Muscle of arm (tissue), 12 donors: Measurements from ENCODE around the gene DNAH11. TPM values are rescaled to one million over a fixed set of nuclear protein-coding genes. Genes with fewer than 3 reads are reported as not detected.
"Not testable (repeated sequence)": the region's sequence is repeated elsewhere in the genome, so short reads cannot be mapped to it uniquely, and the experiment has no call there.

Source experiments
- DNase-seq: peaks from one replicate; pipeline ENCODE4 v3.0.0-alpha.2; 2013
- polyA plus RNA-seq, 12 donors: library from polyadenylated mRNA; unstranded; fragments of 120-200 nt; gene quantifications; one replicate each; pipeline ENCODE4 v1.2.1, GENCODE V29; 2013; ENCODE audit not compliant: insufficient read length in 12 of 12

The DNAH11 gene
- polyA plus RNA-seq, 12 donors, result 0.12 to 1.7 (median 0.93) TPM; not detected in 2

GRCh38 chr7:21771906-21772610, 229.2 kb downstream of the DNAH11 start:
- DNase-seq, result no peak

GRCh38 chr7:21773326-21773725, 230.5 kb downstream of the DNAH11 start:
- DNase-seq, result no peak

- DNase-seq, result no peak
These were observed 235.1 kb downstream of the DNAH11 start for GRCh38 chr7:21777921-21778320.

GRCh38 chr7:21778953-21779352, 236.1 kb downstream of the DNAH11 start:
- DNase-seq, result no peak

GRCh38 chr7:21782996-21783395, 240.2 kb downstream of the DNAH11 start:
- DNase-seq, result no peak

- no peak for DNase-seq
These were observed 242.2 kb downstream of the DNAH11 start for GRCh38 chr7:21784989-21785388.

- DNase-seq, result no peak
These were observed 263.0 kb downstream of the DNAH11 start for GRCh38 chr7:21805791-21806190.

GRCh38 chr7:21806388-21806787, 263.5 kb downstream of the DNAH11 start:
- no peak for DNase-seq

GRCh38 chr7:21819048-21819447, 276.2 kb downstream of the DNAH11 start:
- DNase-seq, result no peak

- no peak for DNase-seq
These were observed 286.0 kb downstream of the DNAH11 start for GRCh38 chr7:21828841-21829240.

- no peak for DNase-seq
These were observed 286.9 kb downstream of the DNAH11 start for GRCh38 chr7:21829731-21830130.

- DNase-seq, result no peak
These were observed 301.9 kb downstream of the DNAH11 start for GRCh38 chr7:21844742-21845141.

- no peak for DNase-seq
These were observed 307.9 kb downstream of the DNAH11 start for GRCh38 chr7:21850531-21851285.

- no peak for DNase-seq
These were observed 308.7 kb downstream of the DNAH11 start for GRCh38 chr7:21851559-21851967.

- DNase-seq, result not testable (repeated sequence)
These were observed 322.9 kb downstream of the DNAH11 start for GRCh38 chr7:21865631-21866204.

- DNase-seq, result no peak
These were observed 323.9 kb downstream of the DNAH11 start for GRCh38 chr7:21866731-21867130.

- DNase-seq, result no peak
These were observed 324.4 kb downstream of the DNAH11 start for GRCh38 chr7:21867226-21867625.

GRCh38 chr7:21867816-21868575, 325.2 kb downstream of the DNAH11 start:
- DNase-seq, result no peak

- DNase-seq, result no peak
These were observed 325.7 kb downstream of the DNAH11 start for GRCh38 chr7:21868576-21868850.

GRCh38 chr7:21869785-21870402, 327.1 kb downstream of the DNAH11 start:
- DNase-seq, result no peak

GRCh38 chr7:21883069-21883468, 340.2 kb downstream of the DNAH11 start:
- DNase-seq, result no peak

- DNase-seq, result not testable (repeated sequence)
These were observed 340.7 kb downstream of the DNAH11 start for GRCh38 chr7:21883501-21883900.
